DND-41 (cell line): ENCODE results near the gene RRP8.
A peak's percentile ranks its signal among the peaks of the same experiment; 100 is the strongest.

Experiments
- ATAC-seq: fragments of 200-7000 bp; cut with Tn5 transposase; 3 replicates; pipeline ENCODE4 v1.9.1; 2021; ENCODE audit warnings: low read depth; ENCODE audit not compliant: insufficient read depth
- DNase-seq: peaks from one replicate; pipeline ENCODE4 v3.0.0-alpha.2; 2020
- H2AFZ ChIP-seq: 2 replicates; pipeline ENCODE4 v1.6.0; 2012; ENCODE audit warnings: low read depth, low read length
- H3K27ac ChIP-seq: 2 replicates; pipeline ENCODE4 v1.5.1; 2012; ENCODE audit warnings: low read length, inconsistent platforms
- H3K27me3 ChIP-seq: fragments of 200-600 bp; sonication (generic); 2 replicates; pipeline ENCODE4 v1.6.0; 2012; ENCODE audit warnings: low read length, mild to moderate bottlenecking, inconsistent platforms; ENCODE audit not compliant: insufficient read depth, poor library complexity
- H3K36me3 ChIP-seq: 2 replicates; pipeline ENCODE4 v1.5.1; 2012; ENCODE audit warnings: low read length, inconsistent platforms; ENCODE audit not compliant: insufficient read depth
- H3K4me1 ChIP-seq: 2 replicates; pipeline ENCODE4 v1.5.1; 2012; ENCODE audit warnings: mild to moderate bottlenecking, low read length; ENCODE audit not compliant: insufficient read depth
- H3K4me2 ChIP-seq: 2 replicates; pipeline ENCODE4 v1.6.0; 2012; ENCODE audit warnings: mild to moderate bottlenecking, moderate library complexity, low read length, inconsistent platforms; ENCODE audit not compliant: insufficient read depth
- H3K4me3 ChIP-seq, 2 experiments: fragments of 200-600 bp in 1 of 2; shearing (Covaris generic) in 1 of 2; 2 replicates each; pipeline ENCODE4 v1.5.1; 2012 to 2016; ENCODE audit warnings: inconsistent platforms in 2 of 2, low read length in 2 of 2, mild to moderate bottlenecking in 2 of 2, low read depth in 1 of 2, moderate library complexity in 1 of 2
- H3K79me2 ChIP-seq: 2 replicates; pipeline ENCODE4 v1.6.0; 2012; ENCODE audit warnings: low read length, inconsistent platforms; ENCODE audit not compliant: insufficient read depth
- H3K9ac ChIP-seq: 2 replicates; pipeline ENCODE4 v1.6.0; 2012; ENCODE audit warnings: low read depth, mild to moderate bottlenecking, inconsistent platforms, low read length, moderate library complexity
- H3K9me3 ChIP-seq: 2 replicates; pipeline ENCODE4 v1.5.1; 2012; ENCODE audit warnings: low read length, moderate library complexity, mild to moderate bottlenecking, inconsistent platforms; ENCODE audit not compliant: insufficient read depth, severe bottlenecking
- H4K20me1 ChIP-seq: 2 replicates; pipeline ENCODE4 v1.6.0; 2012; ENCODE audit warnings: low read length; ENCODE audit not compliant: insufficient read depth
- CTCF ChIP-seq: IDR thresholded peaks from 2 replicates; pipeline ENCODE4 v1.5.1; 2012; ENCODE audit warnings: borderline replicate concordance, low read length, moderate library complexity, mild to moderate bottlenecking; ENCODE audit not compliant: poor library complexity, severe bottlenecking; ENCODE audit errors: extremely low read depth
- EZH2 ChIP-seq: IDR thresholded peaks from 3 replicates; pipeline ENCODE4 v1.6.1; 2012; ENCODE audit warnings: borderline replicate concordance, low read depth, mild to moderate bottlenecking, moderate library complexity, low read length, inconsistent platforms; ENCODE audit not compliant: severe bottlenecking

Gene RRP8

GRCh38 chr11:6646576-6646917 is 43.1 kb upstream of the RRP8 start:
- no peak overlapping the region for H3K9ac ChIP-seq
- H3K4me1 ChIP-seq, result peaks cover 5% of the 10 kb centered on the region
- peaks cover 5% of the 10 kb centered on the region for H3K27me3 ChIP-seq
- no peak for TF ChIP-seq CTCF
- no peak for TF ChIP-seq EZH2
- H3K4me2 ChIP-seq, result no peak overlapping the region
- no peak overlapping the region for H3K27ac ChIP-seq
- H3K36me3 ChIP-seq, result no peaks in the 10 kb centered on the region
- no peaks in the 10 kb centered on the region for H4K20me1 ChIP-seq
- H3K79me2 ChIP-seq, result no peaks in the 10 kb centered on the region
- H3K4me3 ChIP-seq, result no peak overlapping the region
- DNase-seq (peak; percentile 18), ATAC-seq (0 out of 3 replicates have a peak, but pooled peaks have one; percentile 18)
- no peaks in the 10 kb centered on the region for H3K9me3 ChIP-seq
- no peak overlapping the region for H2AFZ ChIP-seq

GRCh38 chr11:6646071-6646470 is 42.7 kb upstream of the RRP8 start:
- no peak overlapping the region for H3K4me2 ChIP-seq
- no peak for DNase-seq
- H3K36me3 ChIP-seq, result no peaks in the 10 kb centered on the region
- no peak overlapping the region for H2AFZ ChIP-seq
- H3K4me1 ChIP-seq, result peaks cover 5% of the 10 kb centered on the region
- H3K9me3 ChIP-seq, result no peaks in the 10 kb centered on the region
- no peak overlapping the region for H3K4me3 ChIP-seq
- no peak for ATAC-seq
- H3K9ac ChIP-seq, result no peak overlapping the region
- TF ChIP-seq EZH2, result no peak
- no peak for TF ChIP-seq CTCF
- peaks cover 2% of the 10 kb centered on the region for H3K27me3 ChIP-seq
- no peaks in the 10 kb centered on the region for H4K20me1 ChIP-seq
- H3K27ac ChIP-seq, result no peak overlapping the region
- H3K79me2 ChIP-seq, result no peaks in the 10 kb centered on the region

GRCh38 chr11:6642957-6643356 is 39.5 kb upstream of the RRP8 start:
- Histone ChIP-seq H3K27me3 (no peaks in the 10 kb centered on the region), H3K9me3 (no peaks in the 10 kb centered on the region), H3K4me1 (peaks cover 5% of the 10 kb centered on the region), H3K4me2 (no peak overlapping the region), H3K4me3 (no peak overlapping the region), H3K36me3 (no peaks in the 10 kb centered on the region), H3K79me2 (no peaks in the 10 kb centered on the region), H3K9ac (no peak overlapping the region), H3K27ac (no peak overlapping the region), H4K20me1 (no peaks in the 10 kb centered on the region), H2AFZ (no peak overlapping the region)
- no peak for DNase-seq
- no peak for ATAC-seq
- no peak for TF ChIP-seq EZH2
- TF ChIP-seq CTCF, result no peak
